ENCODE measurements around the gene OTULINL.

DNA sequence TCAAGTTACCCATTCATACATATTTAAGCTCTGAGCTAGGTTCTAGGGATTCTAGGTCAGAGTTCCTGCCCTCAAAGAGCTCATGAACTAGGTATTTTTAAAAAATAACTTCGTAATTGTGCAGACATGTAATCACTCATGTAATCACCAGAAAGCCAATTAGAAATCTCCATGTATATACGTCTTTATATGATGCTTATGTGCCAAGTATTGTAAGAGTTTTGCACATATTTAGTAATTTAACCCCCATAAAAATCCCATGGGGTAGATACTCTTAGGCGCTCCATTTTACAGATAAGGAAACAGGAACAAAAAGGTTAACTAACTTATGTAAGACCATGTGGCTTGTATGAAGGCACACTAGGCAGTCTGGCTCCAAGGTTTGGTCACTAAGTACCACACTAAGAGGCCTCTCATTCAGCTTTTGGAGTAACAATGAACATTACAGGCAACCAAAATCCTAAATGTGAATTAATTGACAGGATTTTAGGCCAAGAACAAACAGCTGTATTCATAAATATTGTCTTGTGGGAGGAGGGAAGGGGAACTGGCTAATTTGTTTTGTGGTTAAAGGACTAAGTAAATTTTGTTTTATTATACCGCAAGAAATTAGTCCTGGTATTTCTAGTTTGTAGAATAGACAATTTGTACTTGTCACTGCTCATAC is 1.7 kb upstream of the OTULINL start:
- TF ChIP-seq, protein P1, sequence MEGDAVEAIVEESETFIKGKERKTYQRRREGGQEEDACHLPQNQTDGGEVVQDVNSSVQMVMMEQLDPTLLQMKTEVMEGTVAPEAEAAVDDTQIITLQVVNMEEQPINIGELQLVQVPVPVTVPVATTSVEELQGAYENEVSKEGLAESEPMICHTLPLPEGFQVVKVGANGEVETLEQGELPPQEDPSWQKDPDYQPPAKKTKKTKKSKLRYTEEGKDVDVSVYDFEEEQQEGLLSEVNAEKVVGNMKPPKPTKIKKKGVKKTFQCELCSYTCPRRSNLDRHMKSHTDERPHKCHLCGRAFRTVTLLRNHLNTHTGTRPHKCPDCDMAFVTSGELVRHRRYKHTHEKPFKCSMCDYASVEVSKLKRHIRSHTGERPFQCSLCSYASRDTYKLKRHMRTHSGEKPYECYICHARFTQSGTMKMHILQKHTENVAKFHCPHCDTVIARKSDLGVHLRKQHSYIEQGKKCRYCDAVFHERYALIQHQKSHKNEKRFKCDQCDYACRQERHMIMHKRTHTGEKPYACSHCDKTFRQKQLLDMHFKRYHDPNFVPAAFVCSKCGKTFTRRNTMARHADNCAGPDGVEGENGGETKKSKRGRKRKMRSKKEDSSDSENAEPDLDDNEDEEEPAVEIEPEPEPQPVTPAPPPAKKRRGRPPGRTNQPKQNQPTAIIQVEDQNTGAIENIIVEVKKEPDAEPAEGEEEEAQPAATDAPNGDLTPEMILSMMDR (IDR thresholded peaks at IDR 0.05), result no peak
- no peak for TF ChIP-seq POLR2A (IDR thresholded peaks at IDR 0.05)

Measured in adrenal gland (tissue), 5 donors.